Activated CD8-positive, alpha-beta T cell treated with anti-CD3 and anti-CD28 coated beads, Interleukin-2, amount 10 ng/mL, durations not matched to agents 7 days and 5 days (primary cell): Measurements from ENCODE around the gene ZFPL1. TPM values are rescaled to one million over a fixed set of nuclear protein-coding genes. Genes with fewer than 3 reads are reported as not detected.

Experiments used
- ATAC-seq: fragments of 150-1000 bp; cut with Tn5 transposase; one replicate; pipeline ENCODE4 v1.10.0; 2021; ENCODE audit warnings: moderate library complexity
- CTCF ChIA-PET: fragments of 350-600 bp; sonication (Branson Sonifier 250); formaldehyde crosslinking; loops from one replicate; lab custom pipeline; 2021; ENCODE audit warnings: antibody characterized with exemption; lab: Charles Lee
- POLR2A ChIA-PET: fragments of 350-600 bp; sonication (Branson Sonifier 250); formaldehyde crosslinking; loops from one replicate; lab custom pipeline; 2021; ENCODE audit warnings: antibody characterized with exemption; lab: Charles Lee
- DNase-seq: peaks from one replicate; pipeline ENCODE4 v3.0.0-alpha.2; 2020
- H3K27ac Mint-ChIP-seq: one replicate; pipeline ENCODE4 v1.8.0; 2021; ENCODE audit warnings: mild to moderate bottlenecking, mixed read lengths
- H3K27me3 Mint-ChIP-seq: one replicate; pipeline ENCODE4 v1.8.0; 2021; ENCODE audit warnings: low read depth, mixed read lengths
- H3K36me3 Mint-ChIP-seq: one replicate; pipeline ENCODE4 v1.8.0; 2021; ENCODE audit warnings: low read depth, mixed read lengths
- H3K4me1 Mint-ChIP-seq: one replicate; pipeline ENCODE4 v1.8.0; 2021; ENCODE audit warnings: low read depth, mixed read lengths
- H3K4me3 Mint-ChIP-seq: one replicate; pipeline ENCODE4 v1.8.0; 2021; ENCODE audit warnings: mild to moderate bottlenecking, mixed read lengths
- H3K9me3 Mint-ChIP-seq: one replicate; pipeline ENCODE4 v1.8.0; 2022; ENCODE audit warnings: mixed read lengths; ENCODE audit not compliant: insufficient read depth
- total RNA-seq, 2 experiments: library from RNA; stranded (reverse); gene quantifications; one replicate each; pipeline ENCODE4 v1.2.3, GENCODE V29; 2021

Gene ZFPL1
- total RNA-seq: 10 to 100 TPM; 28.0 to 28.8 TPM

GRCh38 chr11:65083834-65084597 is at the start of gene ZFPL1, which contains the start of gene CDCA5:
TSS of gene ZFPL1 (plus strand) at chr11:65084222. CDS start at chr11:65084699, 477 bp downstream.
TSS of gene CDCA5 (minus strand) at chr11:65084040. CDS start at chr11:65083978, 62 bp downstream.
- Mint-ChIP-seq H3K27me3 (no peaks in the 10 kb centered on the region), H3K36me3 (peaks cover 67% of the 10 kb centered on the region), H3K27ac (peak within 1 kb of the TSS; percentile 98), H3K9me3 (no peaks in the 10 kb centered on the region), H3K4me3 (peak within 1 kb of the TSS; percentile 92), H3K4me1 (peaks cover 52% of the 10 kb centered on the region)
- ChIA-PET CTCF (interaction anchor here (1.0 to 1.7 kb wide), 7 partner anchors 11 to 196 kb away, joined by 3 to 26 read pairs (median 7); partner anchors contain the start of genes ARL2 and ZNHIT2), POLR2A (interaction anchor here (1.0 to 2.4 kb wide), 16 partner anchors 10 to 421 kb away, joined by 3 to 19 read pairs (median 4); partner anchors contain the start of genes FAU, MRPL49, SAC3D1 and TM7SF2)
- ATAC-seq (peak; percentile 84), DNase-seq (peak; percentile 97)

- ChIA-PET POLR2A (no interaction called here), CTCF (interaction anchor here (0.7 kb wide), 1 partner anchor 131 kb away, joined by 3 read pairs; no protein-coding TSS in a partner anchor)
- peaks cover 8% of the 10 kb centered on the region for H3K36me3 Mint-ChIP-seq
- H3K9me3 Mint-ChIP-seq: no peaks in the 10 kb centered on the region
- ATAC-seq (no peak), DNase-seq (no peak)
- peaks cover 3% of the 10 kb centered on the region for H3K4me1 Mint-ChIP-seq
- H3K27ac Mint-ChIP-seq: no peak overlapping the region
- H3K4me3 Mint-ChIP-seq: no peak overlapping the region
- H3K27me3 Mint-ChIP-seq: no peaks in the 10 kb centered on the region
Measured at GRCh38 chr11:65034423-65034822, 49.6 kb upstream of the ZFPL1 start.

- Mint-ChIP-seq H3K4me3 (no peak overlapping the region), H3K27ac (no peak overlapping the region), H3K9me3 (no peaks in the 10 kb centered on the region), H3K4me1 (peaks cover 10% of the 10 kb centered on the region), H3K36me3 (peaks cover 8% of the 10 kb centered on the region), H3K27me3 (no peaks in the 10 kb centered on the region)
- ATAC-seq (no peak), DNase-seq (no peak)
- CTCF ChIA-PET: interaction anchor here (1.0 kb wide), 1 partner anchor 23 kb away, joined by 3 read pairs; no protein-coding TSS in a partner anchor
- POLR2A ChIA-PET: no interaction called here
Measured at GRCh38 chr11:65035579-65035978, 48.4 kb upstream of the ZFPL1 start.

GRCh38 chr11:65036931-65037330 is 47.1 kb upstream of the ZFPL1 start:
- H3K4me3 Mint-ChIP-seq: no peak overlapping the region
- H3K27me3 Mint-ChIP-seq: no peaks in the 10 kb centered on the region
- DNase-seq: no peak
- H3K9me3 Mint-ChIP-seq: no peaks in the 10 kb centered on the region
- ATAC-seq: no peak
- peaks cover 14% of the 10 kb centered on the region for H3K4me1 Mint-ChIP-seq
- peaks cover 7% of the 10 kb centered on the region for H3K36me3 Mint-ChIP-seq
- POLR2A ChIA-PET: interaction anchor here (0.6 kb wide), 2 partner anchors 60 to 173 kb away, joined by 3 read pairs; no protein-coding TSS in a partner anchor
- CTCF ChIA-PET: interaction anchor here (1.0 to 2.0 kb wide), 3 partner anchors 12 to 189 kb away, joined by 3 to 5 read pairs (median 3); partner anchors contain the start of gene ARL2
- no peak overlapping the region for H3K27ac Mint-ChIP-seq

- peaks cover 24% of the 10 kb centered on the region for H3K36me3 Mint-ChIP-seq
- CTCF ChIA-PET: interaction anchor here (1.0 to 2.9 kb wide), 8 partner anchors 12 to 81 kb away, joined by 3 to 32 read pairs (median 5); partner anchors contain the start of genes ARL2, FAU, MRPL49 and SNX15
Measured at GRCh38 chr11:65040520-65040846, 43.5 kb upstream of the ZFPL1 start.

GRCh38 chr11:65040847-65041622 is 43.0 kb upstream of the ZFPL1 start, which contains the start of gene SAC3D1:
TSS of gene SAC3D1 (plus strand) at chr11:65041210. CDS start at chr11:65041293, 83 bp downstream.
- Mint-ChIP-seq H3K4me1 (peaks cover 35% of the 10 kb centered on the region), H3K27me3 (no peaks in the 10 kb centered on the region), H3K36me3 (peaks cover 22% of the 10 kb centered on the region), H3K27ac (peak within 1 kb of the TSS; percentile 95), H3K4me3 (peak within 1 kb of the TSS; percentile 88), H3K9me3 (no peaks in the 10 kb centered on the region)
- ATAC-seq (peak; percentile 95), DNase-seq (peak; percentile 97)
- ChIA-PET CTCF (interaction anchor here (1.0 to 2.9 kb wide), 10 partner anchors 13 to 185 kb away, joined by 3 to 32 read pairs (median 4); partner anchors contain the start of genes ARL2, FAU, MRPL49 and SNX15), POLR2A (interaction anchor here (0.7 to 3.8 kb wide), 14 partner anchors 13 to 384 kb away, joined by 3 to 19 read pairs (median 5); partner anchors contain the start of genes ARL2, CDCA5, FAU and MRPL49)

More at GRCh38 chr11:65040520-65040846, 43.5 kb upstream of the ZFPL1 start:
- Mint-ChIP-seq H3K9me3 (no peaks in the 10 kb centered on the region), H3K4me1 (peaks cover 33% of the 10 kb centered on the region), H3K4me3 (peak overlapping the region; percentile 86), H3K27ac (peak overlapping the region; percentile 95), H3K27me3 (no peaks in the 10 kb centered on the region)
- DNase-seq: no peak
- no peak for ATAC-seq
- POLR2A ChIA-PET: interaction anchor here (0.6 to 3.8 kb wide), 17 partner anchors 10 to 385 kb away, joined by 3 to 19 read pairs (median 4); partner anchors contain the start of genes ARL2, CDCA5, FAU and MRPL49

GRCh38 chr11:65042891-65043290 is 41.1 kb upstream of the ZFPL1 start:
- H3K4me1 Mint-ChIP-seq: peaks cover 53% of the 10 kb centered on the region
- no peak overlapping the region for H3K27ac Mint-ChIP-seq
- DNase-seq (no peak), ATAC-seq (no peak)
- peaks cover 22% of the 10 kb centered on the region for H3K36me3 Mint-ChIP-seq
- no peaks in the 10 kb centered on the region for H3K27me3 Mint-ChIP-seq
- peak overlapping the region; percentile 88 for H3K4me3 Mint-ChIP-seq
- ChIA-PET POLR2A (interaction anchor here (0.8 to 3.8 kb wide), 2 partner anchors 40 to 375 kb away, joined by 3 to 19 read pairs; partner anchors contain the start of gene CDCA5), CTCF (interaction anchor here (1.5 kb wide), 1 partner anchor 16 kb away, joined by 3 read pairs; the partner anchor contains the start of gene SNX15)
- no peaks in the 10 kb centered on the region for H3K9me3 Mint-ChIP-seq

- Mint-ChIP-seq H3K9me3 (no peaks in the 10 kb centered on the region), H3K27ac (no peak overlapping the region), H3K36me3 (peaks cover 17% of the 10 kb centered on the region), H3K27me3 (no peaks in the 10 kb centered on the region), H3K4me1 (peaks cover 57% of the 10 kb centered on the region), H3K4me3 (no peak overlapping the region)
- DNase-seq (no peak), ATAC-seq (no peak)
- ChIA-PET POLR2A (no interaction called here), CTCF (interaction anchor here (1.5 kb wide), 1 partner anchor 17 kb away, joined by 3 read pairs; the partner anchor contains the start of gene SNX15)
Measured at GRCh38 chr11:65043881-65044501, 40.0 kb upstream of the ZFPL1 start.

GRCh38 chr11:65045061-65045460 is 39.0 kb upstream of the ZFPL1 start:
- H3K36me3 Mint-ChIP-seq: peaks cover 17% of the 10 kb centered on the region
- no peaks in the 10 kb centered on the region for H3K9me3 Mint-ChIP-seq
- no peak for ATAC-seq
- ChIA-PET POLR2A (no interaction called here), CTCF (no interaction called here)
- H3K27me3 Mint-ChIP-seq: no peaks in the 10 kb centered on the region
- H3K4me1 Mint-ChIP-seq: peaks cover 53% of the 10 kb centered on the region
- H3K4me3 Mint-ChIP-seq: no peak overlapping the region
- no peak for DNase-seq
- H3K27ac Mint-ChIP-seq: no peak overlapping the region

GRCh38 chr11:65045728-65046127 is 38.3 kb upstream of the ZFPL1 start:
- Mint-ChIP-seq H3K27ac (no peak overlapping the region), H3K4me3 (no peak overlapping the region), H3K4me1 (peaks cover 49% of the 10 kb centered on the region), H3K9me3 (no peaks in the 10 kb centered on the region), H3K27me3 (no peaks in the 10 kb centered on the region), H3K36me3 (peaks cover 17% of the 10 kb centered on the region)
- DNase-seq (no peak), ATAC-seq (no peak)
- POLR2A ChIA-PET: no interaction called here
- CTCF ChIA-PET: interaction anchor here (1.0 to 1.6 kb wide), 2 partner anchors 31 to 49 kb away, joined by 3 to 4 read pairs; partner anchors contain the start of genes ARL2 and BATF2
